ENCODE results near the gene DPP6. TPM values are rescaled to one million over a fixed set of nuclear protein-coding genes. Genes with fewer than 3 reads are reported as not detected.

Gene DPP6
- polyA plus RNA-seq, 1 donor (not counting 4 experiments of a cell fraction or from before 2014, with no cell fraction given): not detected

- no peaks in the 10 kb centered on the region for H3K79me2 ChIP-seq (ENCODE audit: control insufficient read depth, insufficient read depth, low read length)
- H3K27me3 ChIP-seq (ENCODE audit: control insufficient read depth, extremely low read depth, insufficient read depth, low read length): no peaks in the 10 kb centered on the region
- H3K4me2 ChIP-seq (ENCODE audit: control insufficient read depth, extremely low read depth, insufficient read depth, low read depth, low read length): no peak overlapping the region
- no peak overlapping the region for H2AFZ ChIP-seq (ENCODE audit: control insufficient read depth, low read length)
- no peak for FAIRE-seq
- no peaks in the 10 kb centered on the region for H3K9me1 ChIP-seq (ENCODE audit: control insufficient read depth, extremely low read depth, insufficient read depth, low read length)
- peaks cover 5% of the 10 kb centered on the region for H3K9me3 ChIP-seq (ENCODE audit: control insufficient read depth, low read depth, low read length)
- no peak overlapping the region for H3K27ac ChIP-seq (ENCODE audit: control insufficient read depth, insufficient read depth, low read length)
- no peaks in the 10 kb centered on the region for H3K36me3 ChIP-seq (ENCODE audit: control insufficient read depth in 2 of 2, extremely low read depth in 1 of 2, insufficient read depth in 2 of 2, low read length in 2 of 2)
- no peak overlapping the region for H3K9ac ChIP-seq (ENCODE audit: control insufficient read depth, extremely low read depth, insufficient read depth, low read length)
- no peaks in the 10 kb centered on the region for H3K4me1 ChIP-seq (ENCODE audit: control insufficient read depth, extremely low read depth, insufficient read depth, low read length)
- DNase-seq (ENCODE audit: low read depth, low spot score): no peak
- no peaks in the 10 kb centered on the region for H4K20me1 ChIP-seq (ENCODE audit: control insufficient read depth, extremely low read depth, insufficient read depth, low read length)
- TF ChIP-seq CTCF (optimal IDR thresholded peaks at IDR 0.05 in 1 of 3, IDR thresholded peaks at IDR 0.05 in 1 of 3, conservative IDR thresholded peaks at IDR 0.05 in 1 of 3; ENCODE audit: extremely low read depth in 1 of 3, insufficient read depth in 2 of 3, low read length in 3 of 3): no peak
- TF ChIP-seq EZH2 (IDR thresholded peaks at IDR 0.05; ENCODE audit: low read length): no peak
- dilution Hi-C loops (cut with MboI; ENCODE audit: extremely low pct_ligation_motif_present, low sequenced_read_pairs): no loop called here
- H3K4me3 ChIP-seq (ENCODE audit: control insufficient read depth in 2 of 3, extremely low read depth in 1 of 3, insufficient read depth in 2 of 3, low read depth in 1 of 3, low read length in 3 of 3): no peak overlapping the region
Observed at GRCh38 chr7:154896076-154896475, 843.9 kb downstream of the DPP6 start.

GRCh38 chr7:154898973-154899855, 847.0 kb downstream of the DPP6 start:
- no peaks in the 10 kb centered on the region for H3K27me3 ChIP-seq (ENCODE audit: control insufficient read depth, extremely low read depth, insufficient read depth, low read length)
- H3K79me2 ChIP-seq (ENCODE audit: control insufficient read depth, insufficient read depth, low read length): no peaks in the 10 kb centered on the region
- no peak overlapping the region for H2AFZ ChIP-seq (ENCODE audit: control insufficient read depth, low read length)
- H3K9ac ChIP-seq (ENCODE audit: control insufficient read depth, extremely low read depth, insufficient read depth, low read length): no peak overlapping the region
- no peak overlapping the region for H3K27ac ChIP-seq (ENCODE audit: control insufficient read depth, insufficient read depth, low read length)
- no peak for FAIRE-seq
- H3K4me2 ChIP-seq (ENCODE audit: control insufficient read depth, extremely low read depth, insufficient read depth, low read depth, low read length): no peak overlapping the region
- H3K36me3 ChIP-seq (ENCODE audit: control insufficient read depth in 2 of 2, extremely low read depth in 1 of 2, insufficient read depth in 2 of 2, low read length in 2 of 2): no peaks in the 10 kb centered on the region
- no peaks in the 10 kb centered on the region for H4K20me1 ChIP-seq (ENCODE audit: control insufficient read depth, extremely low read depth, insufficient read depth, low read length)
- TF ChIP-seq EZH2 (IDR thresholded peaks at IDR 0.05; ENCODE audit: low read length): no peak
- TF ChIP-seq CTCF (optimal IDR thresholded peaks at IDR 0.05 in 1 of 3, IDR thresholded peaks at IDR 0.05 in 1 of 3, conservative IDR thresholded peaks at IDR 0.05 in 1 of 3; ENCODE audit: extremely low read depth in 1 of 3, insufficient read depth in 2 of 3, low read length in 3 of 3): no peak
- dilution Hi-C loops (cut with MboI; ENCODE audit: extremely low pct_ligation_motif_present, low sequenced_read_pairs): no loop called here
- H3K9me1 ChIP-seq (ENCODE audit: control insufficient read depth, extremely low read depth, insufficient read depth, low read length): no peaks in the 10 kb centered on the region
- no peak overlapping the region for H3K4me3 ChIP-seq (ENCODE audit: control insufficient read depth in 2 of 3, extremely low read depth in 1 of 3, insufficient read depth in 2 of 3, low read depth in 1 of 3, low read length in 3 of 3)
- no peak for DNase-seq (ENCODE audit: low read depth, low spot score)
- H3K9me3 ChIP-seq (ENCODE audit: control insufficient read depth, low read depth, low read length): peaks cover 4% of the 10 kb centered on the region
- no peaks in the 10 kb centered on the region for H3K4me1 ChIP-seq (ENCODE audit: control insufficient read depth, extremely low read depth, insufficient read depth, low read length)

Data from keratinocyte (primary cell).